ENCODE measurements around the gene ZNF497.
"Not testable (repeated sequence)": the region's sequence is repeated elsewhere in the genome, so short reads cannot be mapped to it uniquely, and the experiment has no call there.

The ZNF497 gene

DNA sequence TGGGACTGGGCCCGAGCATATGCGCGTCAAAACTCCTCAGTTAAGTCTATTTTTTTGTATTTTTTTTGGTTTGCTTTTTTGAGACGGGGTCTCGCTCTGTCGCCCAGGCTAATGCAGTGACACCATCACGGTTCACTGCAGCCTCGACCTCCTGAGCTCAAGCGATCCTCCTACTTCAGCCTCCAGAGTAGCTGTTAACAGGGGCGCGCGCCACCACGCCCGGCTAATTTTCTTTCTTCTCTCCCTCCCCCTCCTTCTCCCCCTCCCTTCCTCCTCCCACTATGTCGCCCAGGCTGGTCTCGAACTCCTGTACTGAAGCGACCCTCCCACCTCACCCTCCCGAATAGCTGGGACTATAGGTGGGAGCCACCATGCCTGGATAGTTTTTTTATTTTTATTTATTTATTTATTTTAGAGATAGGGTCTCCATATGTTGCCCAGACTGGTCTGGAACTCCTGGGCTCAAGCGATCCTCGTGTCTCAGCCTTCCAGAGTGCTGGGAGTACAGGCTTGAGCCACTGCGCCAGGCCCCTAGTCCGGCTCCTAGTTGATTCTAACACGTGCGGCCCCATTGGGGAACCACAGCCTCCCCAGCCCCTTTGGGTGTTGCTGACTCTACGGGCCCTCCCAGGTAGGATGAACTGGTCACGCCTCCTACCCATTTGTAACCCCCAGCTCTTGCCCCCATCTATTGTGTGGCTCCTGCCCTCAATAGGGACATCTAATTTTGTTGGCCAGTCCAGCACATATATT lies 19.1 kb upstream of the ZNF497 start:
- no peak for DNase-seq (ENCODE audit: low spot score)

DNA sequence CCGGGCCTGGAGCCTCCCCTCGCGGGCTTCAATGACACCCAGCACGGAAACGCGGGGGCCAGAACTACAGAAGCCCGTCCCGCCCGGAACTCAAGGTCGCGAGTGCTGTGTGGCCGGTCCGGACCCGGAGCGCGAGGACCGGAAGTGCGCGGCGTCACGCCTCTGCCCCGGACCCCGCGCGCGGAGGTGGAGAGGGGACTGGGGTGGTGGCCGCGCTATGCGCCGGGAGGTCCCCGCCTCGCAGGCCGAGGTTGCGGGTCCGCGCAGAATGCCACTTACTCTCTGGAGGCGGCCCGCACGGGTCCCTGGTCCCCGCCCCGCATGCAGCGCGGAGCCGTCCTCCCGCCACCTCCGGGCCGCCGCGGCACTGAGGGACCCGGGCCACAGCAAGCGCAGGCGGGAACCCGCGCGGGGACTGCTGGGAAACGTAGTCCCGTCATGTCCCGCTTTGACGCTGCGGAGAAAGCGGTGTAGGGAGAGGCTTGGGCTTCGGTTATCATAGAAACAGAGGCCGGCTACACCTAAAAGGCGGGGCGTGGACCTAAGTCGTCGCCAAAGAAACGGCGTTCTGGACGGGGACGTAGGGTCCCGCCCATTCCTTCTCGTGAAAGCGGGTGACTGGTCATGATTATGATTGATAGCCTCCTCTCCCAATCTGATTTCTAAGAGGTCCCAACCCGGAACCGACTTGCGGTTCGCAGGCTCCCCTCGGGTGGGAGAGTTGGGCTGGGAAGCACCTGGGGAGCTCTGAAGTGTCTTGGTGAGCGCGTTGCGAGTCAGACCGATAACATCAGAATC lies 18.3 kb upstream of the ZNF497 start, which contains the start of gene ZNF837:
Gene ZNF837 (minus strand): TSS at position 369 of the 798 bp plus-strand sequence. CDS start 11,698 bp downstream, outside the sequence.
- TF ChIP-seq, protein P1, sequence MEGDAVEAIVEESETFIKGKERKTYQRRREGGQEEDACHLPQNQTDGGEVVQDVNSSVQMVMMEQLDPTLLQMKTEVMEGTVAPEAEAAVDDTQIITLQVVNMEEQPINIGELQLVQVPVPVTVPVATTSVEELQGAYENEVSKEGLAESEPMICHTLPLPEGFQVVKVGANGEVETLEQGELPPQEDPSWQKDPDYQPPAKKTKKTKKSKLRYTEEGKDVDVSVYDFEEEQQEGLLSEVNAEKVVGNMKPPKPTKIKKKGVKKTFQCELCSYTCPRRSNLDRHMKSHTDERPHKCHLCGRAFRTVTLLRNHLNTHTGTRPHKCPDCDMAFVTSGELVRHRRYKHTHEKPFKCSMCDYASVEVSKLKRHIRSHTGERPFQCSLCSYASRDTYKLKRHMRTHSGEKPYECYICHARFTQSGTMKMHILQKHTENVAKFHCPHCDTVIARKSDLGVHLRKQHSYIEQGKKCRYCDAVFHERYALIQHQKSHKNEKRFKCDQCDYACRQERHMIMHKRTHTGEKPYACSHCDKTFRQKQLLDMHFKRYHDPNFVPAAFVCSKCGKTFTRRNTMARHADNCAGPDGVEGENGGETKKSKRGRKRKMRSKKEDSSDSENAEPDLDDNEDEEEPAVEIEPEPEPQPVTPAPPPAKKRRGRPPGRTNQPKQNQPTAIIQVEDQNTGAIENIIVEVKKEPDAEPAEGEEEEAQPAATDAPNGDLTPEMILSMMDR (IDR thresholded peaks at IDR 0.05; ENCODE audit: extremely low read depth, missing control alignments) = no peak
- DNase-seq (ENCODE audit: low spot score) = peak; percentile 97

More for the DNA sequence above, 19.1 kb upstream of the ZNF497 start:
- TF ChIP-seq, protein P1 (IDR thresholded peaks at IDR 0.05; ENCODE audit: extremely low read depth, missing control alignments) = no peak

DNA sequence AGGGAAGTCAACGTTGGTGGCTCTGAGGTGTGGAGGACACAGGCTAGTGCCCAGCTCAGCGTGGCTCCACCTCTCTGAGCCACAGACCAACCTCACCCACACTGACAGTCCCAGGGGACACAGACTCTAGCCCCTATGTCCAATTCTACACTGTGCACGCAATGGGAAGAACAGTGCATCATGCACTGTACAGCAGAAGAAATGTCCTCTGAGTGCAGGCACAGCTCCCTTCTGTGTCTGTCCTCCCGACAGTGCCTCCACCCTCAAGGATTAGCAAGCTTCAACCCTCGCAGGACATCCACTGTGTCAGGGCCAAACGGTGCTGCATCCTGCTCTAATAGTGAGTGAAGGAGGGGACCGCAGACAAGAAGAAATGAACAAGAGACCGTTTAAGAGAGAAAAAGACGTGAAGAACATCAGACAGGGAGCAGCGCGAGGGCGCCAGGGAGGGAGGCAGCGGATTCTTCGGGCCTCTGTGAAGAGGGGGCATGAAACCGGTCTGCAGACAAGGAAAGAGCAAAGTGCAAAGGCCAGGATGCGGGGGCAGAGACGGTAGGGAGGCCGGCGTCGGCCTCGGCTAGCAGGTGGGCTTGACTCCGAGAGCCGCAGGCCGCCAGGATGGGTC lies 17.6 kb upstream of the ZNF497 start:
- DNase-seq (ENCODE audit: low spot score) = no peak
- TF ChIP-seq, protein P1 (IDR thresholded peaks at IDR 0.05; ENCODE audit: extremely low read depth, missing control alignments) = no peak

DNA sequence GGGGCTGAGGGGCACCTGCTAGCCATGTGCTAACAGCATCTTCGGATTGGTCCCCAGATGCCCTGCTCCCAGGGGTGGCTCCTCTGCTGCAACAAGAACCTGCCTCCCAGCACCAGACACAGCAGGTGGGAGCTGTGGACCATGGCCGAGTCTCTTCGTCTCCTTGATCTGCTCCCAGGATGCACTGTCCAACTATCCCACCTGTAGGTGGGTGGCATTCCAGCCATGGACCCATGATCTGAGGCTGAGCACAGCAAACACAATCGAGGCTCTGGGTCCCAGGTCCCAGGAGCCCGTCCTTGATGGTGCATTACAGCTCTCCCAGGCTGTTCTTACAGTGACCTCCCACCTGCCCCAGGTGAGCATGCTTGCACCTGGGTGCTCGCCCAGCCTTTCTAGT lies 16.7 kb upstream of the ZNF497 start:
- TF ChIP-seq, protein P1 (IDR thresholded peaks at IDR 0.05; ENCODE audit: extremely low read depth, missing control alignments) = no peak
- no peak for DNase-seq (ENCODE audit: low spot score)

DNA sequence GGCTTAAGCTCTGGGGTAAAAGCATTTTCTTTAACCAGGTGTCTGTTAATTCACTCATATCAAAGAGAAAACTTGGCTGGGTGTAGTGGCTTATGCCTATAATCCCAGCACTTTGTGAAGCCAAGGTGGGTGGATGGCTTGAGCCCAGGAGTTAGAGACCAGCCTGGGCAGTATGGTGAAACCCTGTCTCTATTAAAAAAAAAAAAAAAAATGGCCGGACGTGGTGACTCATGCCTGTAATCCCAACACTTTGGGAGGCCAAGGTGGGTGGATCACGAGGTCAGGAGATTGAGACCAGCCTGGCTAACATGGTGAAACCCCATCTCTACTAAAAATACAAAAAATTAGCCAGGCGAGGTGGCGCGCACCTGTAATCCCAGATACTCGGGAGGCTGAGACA lies 14.2 kb upstream of the ZNF497 start:
- DNase-seq (ENCODE audit: low spot score) = not testable (repeated sequence)

DNA sequence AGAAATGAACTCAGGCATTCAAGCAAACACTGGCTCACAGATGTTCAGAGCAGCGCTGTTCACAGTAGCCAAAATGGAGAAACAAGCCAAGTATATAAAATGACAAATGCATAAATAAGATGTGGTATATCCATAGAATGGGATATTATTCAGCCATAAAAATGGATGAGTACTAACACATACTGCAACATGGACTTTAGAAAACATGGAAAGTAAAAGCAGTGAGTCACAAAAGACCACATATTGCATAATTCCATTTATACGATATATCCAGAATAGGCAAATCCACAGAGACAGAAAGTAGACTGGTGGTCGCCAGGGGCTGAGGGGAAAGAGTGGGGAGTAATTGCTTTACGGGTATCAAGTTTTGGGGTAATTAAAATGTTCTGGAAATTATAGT lies 11.6 kb upstream of the ZNF497 start:
- no peak for DNase-seq (ENCODE audit: low spot score)
- TF ChIP-seq, protein P1 (IDR thresholded peaks at IDR 0.05; ENCODE audit: extremely low read depth, missing control alignments) = no peak

DNA sequence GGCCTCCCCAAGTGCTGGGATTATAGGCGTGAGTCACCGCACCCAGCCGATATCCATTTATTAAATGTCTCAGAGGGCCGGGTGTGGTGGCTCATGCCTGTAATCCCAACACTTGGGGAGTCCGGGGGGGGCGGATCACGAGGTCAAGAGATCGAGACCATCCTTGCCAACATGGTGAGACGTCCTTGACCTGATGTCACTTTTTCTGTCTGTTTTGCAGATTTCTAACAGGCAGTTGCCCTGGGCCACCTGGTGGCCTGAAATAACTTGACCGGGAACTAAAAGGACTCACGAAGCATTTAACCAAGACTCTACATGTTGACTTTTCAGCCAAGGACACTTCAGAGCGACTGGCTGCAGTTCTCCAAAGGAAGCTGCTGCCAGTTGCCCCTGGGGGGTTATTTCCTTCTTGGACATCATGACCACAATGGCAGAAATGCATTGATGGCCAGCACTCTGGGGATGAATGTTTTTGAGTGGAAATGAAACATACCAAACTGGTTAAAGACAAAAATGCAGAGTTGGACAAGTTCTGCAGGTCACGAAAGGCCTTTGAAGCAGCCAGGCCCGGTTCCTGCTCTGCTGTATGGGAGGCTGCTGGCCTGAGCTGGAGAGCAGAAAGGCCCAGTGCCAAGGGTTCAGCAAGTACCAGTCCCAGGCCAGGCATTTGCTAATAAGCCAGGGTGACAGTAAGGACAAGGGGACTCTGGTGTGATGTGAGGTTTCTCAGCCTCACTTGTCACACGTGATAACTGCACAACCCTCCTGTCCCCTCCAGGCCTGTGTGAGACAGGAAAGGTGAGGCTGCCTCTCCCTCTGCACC lies 10.0 kb upstream of the ZNF497 start:
- no peak for DNase-seq (ENCODE audit: low spot score)
- TF ChIP-seq, protein P1 (IDR thresholded peaks at IDR 0.05; ENCODE audit: extremely low read depth, missing control alignments) = no peak

Data from GM20000 (cell line).